Esophagus muscularis mucosa (tissue), 4 donors: ENCODE results near the gene PTPRN2. TPM values are rescaled to one million over a fixed set of nuclear protein-coding genes. Genes with fewer than 3 reads are reported as not detected.

ENCODE experiments used
- DNase-seq: peaks from one replicate; pipeline ENCODE4 v3.0.0-alpha.2; 2017; ENCODE audit errors: extremely low spot score
- H3K27ac ChIP-seq, 4 donors: fragments of 200-600 bp; sonication (generic); replicated peaks in 1 of 4; 1 replicate in 3 of 4; 2 replicates in 1 of 4; pipeline ENCODE4 v1.5.1; 2016 to 2019; ENCODE audit warnings: mild to moderate bottlenecking in 1 of 4
- H3K27me3 ChIP-seq, 4 donors: fragments of 200-600 bp; sonication (generic); one replicate each; pipeline versions ENCODE4 v1.5.1 to v1.6.0; 2016 to 2019
- H3K36me3 ChIP-seq, 4 donors: fragments of 200-600 bp; sonication (generic); one replicate each; pipeline ENCODE4 v1.5.1; 2016 to 2019
- H3K4me1 ChIP-seq, 4 donors: fragments of 200-600 bp; sonication (generic); one replicate each; pipeline ENCODE4 v1.5.1; 2016 to 2019
- H3K4me3 ChIP-seq, 4 donors: fragments of 200-600 bp; sonication (generic); 1 replicate in 2 of 4; 2 replicates in 2 of 4; pipeline ENCODE4 v1.5.1; 2016 to 2019; ENCODE audit warnings: mild to moderate bottlenecking in 4 of 4, moderate library complexity in 1 of 4
- H3K9me3 ChIP-seq, 4 donors: fragments of 200-600 bp; sonication (generic); 1 replicate in 3 of 4; 2 replicates in 1 of 4; pipeline ENCODE4 v1.5.1; 2016 to 2019
- EP300 ChIP-seq: sonication (generic); formaldehyde crosslinking; IDR thresholded peaks from one replicate; pipeline ENCODE4 v1.6.1; 2017; ENCODE audit warnings: antibody characterized with exemption
- POLR2A ChIP-seq: fragments of 450-650 bp; IDR thresholded peaks from one replicate; pipeline ENCODE4 v1.6.1; 2017; ENCODE audit warnings: antibody characterized with exemption, moderate library complexity, mild to moderate bottlenecking, low read depth
- POLR2AphosphoS5 ChIP-seq, 2 donors: sonication (generic); formaldehyde crosslinking; IDR thresholded peaks; one replicate each; pipeline ENCODE4 v1.6.1; 2017; ENCODE audit warnings: antibody characterized with exemption in 2 of 2
- WGBS: methylation state at CpG from one replicate; pipeline ENCODE4 v1.1.5; 2018; 5-methylcytosine and 5-hydroxymethylcytosine counted together
- intact Hi-C: fragments of 100-400 bp; cut with DNase I; formaldehyde crosslinking; loops from one replicate; pipeline ENCODE4 v1.15.1; 2023
- total RNA-seq, 4 donors: library from RNA; depleted of rRNA; stranded (reverse); fragments of >200 nt; gene quantifications; one replicate each; pipeline versions ENCODE4 v1.1.0 to v1.2.1, GENCODE V29; 2016
- TF ChIP-seq, protein P1 (sequence below), 3 experiments: fragments of 200-600 bp in 2 of 3; fragments of 450-650 bp in 1 of 3; sonication (generic) in 2 of 3; IDR thresholded peaks; one replicate each; pipeline ENCODE4 v1.5.1; 2017 to 2019; ENCODE audit warnings: antibody characterized with exemption in 3 of 3, mild to moderate bottlenecking in 2 of 3, moderate library complexity in 1 of 3

The PTPRN2 gene
- total RNA-seq, 4 donors from 2014 or later, result 2.1 to 3.1 (median 3.1) TPM

DNA sequence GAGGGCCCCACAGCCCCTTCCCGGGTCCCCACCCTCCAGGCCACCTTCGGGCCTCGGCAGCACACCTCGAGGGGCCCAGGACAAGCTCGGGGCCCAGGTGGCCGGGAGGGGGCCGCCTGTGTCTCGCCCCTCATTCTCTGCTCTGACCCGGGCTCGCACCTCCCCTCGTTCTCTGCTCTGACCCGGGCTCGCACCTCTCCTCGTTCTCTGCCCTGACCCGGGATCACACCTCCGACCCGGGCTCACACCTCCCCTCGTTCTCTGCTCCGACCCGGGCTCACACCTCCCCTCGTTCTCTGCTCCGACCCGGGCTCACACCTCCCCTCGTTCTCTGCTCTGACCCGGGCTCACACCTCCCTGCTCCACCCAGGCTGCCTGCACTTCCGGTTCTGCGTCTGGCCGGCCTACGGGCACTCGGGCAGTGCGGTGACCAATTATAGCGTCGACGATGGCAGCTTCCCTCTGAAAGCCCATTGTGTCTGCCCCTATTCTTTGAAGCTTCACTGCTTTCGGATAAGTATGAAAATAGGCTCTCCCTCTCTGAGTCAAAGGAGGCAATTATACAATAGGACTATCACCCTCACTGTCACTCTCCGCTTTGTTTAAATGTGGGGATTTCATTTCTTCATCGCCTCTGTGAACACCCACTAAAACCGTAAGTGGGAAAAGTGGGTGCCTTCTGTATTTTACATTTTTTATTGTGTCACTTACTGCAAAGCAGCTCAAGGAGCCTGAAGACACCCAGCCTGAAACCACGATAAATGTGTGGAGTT lies 793.5 kb downstream of the PTPRN2 start:
- intact Hi-C loops, result no loop called here
- H3K4me1 ChIP-seq, result no peaks in the 10 kb centered on the region
- H3K27ac ChIP-seq, result no peak overlapping the region
- DNase-seq, result no peak
- no peaks in the 10 kb centered on the region for H3K36me3 ChIP-seq
- WGBS, result 84% methylated on average over 39 of the region's 39 CpGs
- no peak overlapping the region for H3K4me3 ChIP-seq
- H3K9me3 ChIP-seq, result no peaks in the 10 kb centered on the region
- TF ChIP-seq, protein P1, sequence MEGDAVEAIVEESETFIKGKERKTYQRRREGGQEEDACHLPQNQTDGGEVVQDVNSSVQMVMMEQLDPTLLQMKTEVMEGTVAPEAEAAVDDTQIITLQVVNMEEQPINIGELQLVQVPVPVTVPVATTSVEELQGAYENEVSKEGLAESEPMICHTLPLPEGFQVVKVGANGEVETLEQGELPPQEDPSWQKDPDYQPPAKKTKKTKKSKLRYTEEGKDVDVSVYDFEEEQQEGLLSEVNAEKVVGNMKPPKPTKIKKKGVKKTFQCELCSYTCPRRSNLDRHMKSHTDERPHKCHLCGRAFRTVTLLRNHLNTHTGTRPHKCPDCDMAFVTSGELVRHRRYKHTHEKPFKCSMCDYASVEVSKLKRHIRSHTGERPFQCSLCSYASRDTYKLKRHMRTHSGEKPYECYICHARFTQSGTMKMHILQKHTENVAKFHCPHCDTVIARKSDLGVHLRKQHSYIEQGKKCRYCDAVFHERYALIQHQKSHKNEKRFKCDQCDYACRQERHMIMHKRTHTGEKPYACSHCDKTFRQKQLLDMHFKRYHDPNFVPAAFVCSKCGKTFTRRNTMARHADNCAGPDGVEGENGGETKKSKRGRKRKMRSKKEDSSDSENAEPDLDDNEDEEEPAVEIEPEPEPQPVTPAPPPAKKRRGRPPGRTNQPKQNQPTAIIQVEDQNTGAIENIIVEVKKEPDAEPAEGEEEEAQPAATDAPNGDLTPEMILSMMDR (IDR thresholded peaks at IDR 0.05), result no peak
- TF ChIP-seq EP300 (no peak), POLR2AphosphoS5 (IDR thresholded peaks at IDR 0.05) (no peak), POLR2A (no peak)
- peaks cover 0 to 25% (median 0%) of the 10 kb centered on the region in 4 donors for H3K27me3 ChIP-seq

DNA sequence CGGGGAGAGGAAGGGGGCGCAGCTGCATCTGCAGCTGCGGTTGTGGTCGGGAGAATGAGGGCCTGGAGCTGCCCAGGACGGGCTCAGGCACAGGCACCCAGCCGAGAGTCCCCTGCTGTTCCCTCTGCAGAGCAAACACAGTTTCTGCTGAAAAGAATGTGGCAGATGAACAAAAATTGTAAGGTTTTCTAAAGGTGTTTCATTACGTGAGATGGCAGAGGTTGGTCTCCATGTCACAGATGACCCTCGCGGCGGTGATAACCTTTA lies 794.6 kb downstream of the PTPRN2 start:
- 73% methylated on average over 10 of the region's 10 CpGs for WGBS
- Histone ChIP-seq H3K9me3 (no peaks in the 10 kb centered on the region), H3K27me3 (peaks cover 0 to 25% (median 0%) of the 10 kb centered on the region in 4 donors), H3K27ac (no peak overlapping the region), H3K36me3 (no peaks in the 10 kb centered on the region), H3K4me3 (no peak overlapping the region), H3K4me1 (no peaks in the 10 kb centered on the region)
- no peak for TF ChIP-seq EP300
- no peak for TF ChIP-seq POLR2AphosphoS5 (IDR thresholded peaks at IDR 0.05)
- TF ChIP-seq, protein P1 (IDR thresholded peaks at IDR 0.05), result no peak
- no peak for TF ChIP-seq POLR2A
- no peak for DNase-seq
- intact Hi-C loops, result no loop called here

DNA sequence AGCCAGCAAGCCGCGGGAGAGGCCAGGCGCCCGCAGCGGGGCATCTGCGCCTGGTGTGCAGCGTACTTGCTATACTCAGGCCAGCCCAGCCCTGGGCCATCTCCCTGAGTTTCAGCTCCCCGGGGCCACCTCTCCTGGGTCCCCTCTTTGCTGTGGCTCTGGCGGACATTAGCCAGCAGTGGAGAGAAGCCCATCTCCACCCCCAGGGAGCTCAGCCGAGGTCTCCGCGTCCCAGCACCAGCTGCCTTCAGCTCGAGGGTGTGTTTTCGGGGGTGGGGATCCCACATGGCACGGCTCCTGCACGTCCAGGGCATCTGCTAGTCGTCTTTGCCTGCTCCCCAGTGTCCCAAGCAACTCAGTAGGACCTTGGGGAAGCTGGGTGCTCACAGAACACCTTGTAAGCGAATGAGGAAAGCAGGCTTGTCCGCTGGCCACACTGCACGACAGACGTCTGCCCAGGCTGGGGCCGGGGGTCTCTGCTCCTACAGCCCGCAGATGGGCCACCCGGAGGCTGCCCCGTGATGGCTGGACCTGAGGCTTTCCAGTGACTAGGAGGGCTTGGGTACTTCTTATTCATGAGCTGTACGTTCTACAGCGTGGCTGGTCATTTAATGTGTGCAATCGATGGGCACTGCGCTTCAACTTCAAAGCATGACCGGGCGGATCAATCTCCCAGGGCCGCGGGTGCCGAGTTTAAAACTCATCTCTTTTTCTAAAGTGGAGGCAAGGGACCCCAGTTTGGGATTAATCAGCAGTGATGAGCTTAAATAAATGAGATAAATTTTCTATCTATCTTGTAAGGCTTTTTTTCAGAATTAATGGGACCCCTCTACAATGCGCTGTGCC lies 795.2 kb downstream of the PTPRN2 start:
- no peaks in the 10 kb centered on the region for H3K4me1 ChIP-seq
- H3K27me3 ChIP-seq, result peaks cover 0 to 25% (median 0%) of the 10 kb centered on the region in 4 donors
- no peak for DNase-seq
- no peaks in the 10 kb centered on the region for H3K36me3 ChIP-seq
- 78% methylated on average over 27 of the region's 35 CpGs for WGBS
- H3K9me3 ChIP-seq, result no peaks in the 10 kb centered on the region
- H3K4me3 ChIP-seq, result no peak overlapping the region
- TF ChIP-seq, protein P1 (IDR thresholded peaks at IDR 0.05), result no peak
- TF ChIP-seq POLR2AphosphoS5 (IDR thresholded peaks at IDR 0.05) (no peak), POLR2A (no peak), EP300 (no peak)
- intact Hi-C loops, result no loop called here
- no peak overlapping the region for H3K27ac ChIP-seq

DNA sequence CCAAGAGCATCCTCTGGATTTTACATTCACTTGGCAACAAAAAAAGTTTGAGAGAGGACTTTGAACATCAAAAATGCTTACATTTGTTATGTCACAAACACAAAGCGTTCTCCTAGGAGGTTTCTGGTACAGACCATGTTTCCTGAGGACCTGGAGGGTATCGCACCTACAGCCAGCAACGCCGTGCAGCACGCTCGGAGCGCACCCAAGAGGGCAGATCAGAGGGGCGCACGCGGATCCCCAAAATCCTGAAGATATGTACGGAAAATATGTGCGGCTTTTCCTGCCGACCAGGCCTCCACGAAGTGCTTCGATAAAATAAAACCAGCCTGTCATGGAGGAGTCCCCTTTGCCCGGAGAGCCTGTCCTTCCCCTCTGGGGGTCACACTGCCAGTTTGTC lies 796.0 kb downstream of the PTPRN2 start:
- H3K4me1 ChIP-seq, result no peaks in the 10 kb centered on the region
- no peaks in the 10 kb centered on the region for H3K36me3 ChIP-seq
- WGBS, result 92% methylated on average over 12 of the region's 16 CpGs
- H3K27ac ChIP-seq, result no peak overlapping the region
- intact Hi-C loops, result no loop called here
- TF ChIP-seq POLR2A (no peak), EP300 (no peak), POLR2AphosphoS5 (IDR thresholded peaks at IDR 0.05) (no peak)
- TF ChIP-seq, protein P1 (IDR thresholded peaks at IDR 0.05), result no peak
- peaks cover 0 to 25% (median 0%) of the 10 kb centered on the region in 4 donors for H3K27me3 ChIP-seq
- H3K9me3 ChIP-seq, result no peaks in the 10 kb centered on the region
- DNase-seq, result no peak
- H3K4me3 ChIP-seq, result no peak overlapping the region
